ENCODE results near the gene TEX9. TPM values are rescaled to one million over a fixed set of nuclear protein-coding genes. Genes with fewer than 3 reads are reported as not detected.

The TEX9 gene
- total and polyA plus RNA-seq, 7 donors, result 3.0 to 10.7 (median 5.7) TPM

DNA sequence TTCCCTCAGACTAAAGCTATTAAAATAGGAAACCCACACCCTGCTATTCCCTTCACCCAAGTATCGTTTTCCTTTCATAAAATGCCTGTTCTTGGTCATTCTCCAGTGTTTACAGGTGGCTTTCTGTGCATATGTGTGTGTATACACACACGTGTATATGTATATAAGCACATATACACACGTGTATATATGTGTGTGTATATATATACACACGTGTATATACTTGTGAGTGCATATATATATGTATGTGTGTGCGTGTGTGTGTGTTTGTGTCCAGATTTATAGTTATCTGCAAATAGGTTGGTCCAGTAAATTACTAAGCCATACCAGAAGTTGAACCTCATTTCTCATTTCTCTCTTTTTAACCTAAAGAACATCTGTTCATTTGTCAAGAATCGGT lies 15.7 kb upstream of the TEX9 start:
- TF ChIP-seq POLR2AphosphoS5 (IDR thresholded peaks at IDR 0.05) (no peak), EP300 (IDR thresholded peaks at IDR 0.05) (no peak), POLR2A (IDR thresholded peaks at IDR 0.05) (no peak)
- TF ChIP-seq, protein P1, sequence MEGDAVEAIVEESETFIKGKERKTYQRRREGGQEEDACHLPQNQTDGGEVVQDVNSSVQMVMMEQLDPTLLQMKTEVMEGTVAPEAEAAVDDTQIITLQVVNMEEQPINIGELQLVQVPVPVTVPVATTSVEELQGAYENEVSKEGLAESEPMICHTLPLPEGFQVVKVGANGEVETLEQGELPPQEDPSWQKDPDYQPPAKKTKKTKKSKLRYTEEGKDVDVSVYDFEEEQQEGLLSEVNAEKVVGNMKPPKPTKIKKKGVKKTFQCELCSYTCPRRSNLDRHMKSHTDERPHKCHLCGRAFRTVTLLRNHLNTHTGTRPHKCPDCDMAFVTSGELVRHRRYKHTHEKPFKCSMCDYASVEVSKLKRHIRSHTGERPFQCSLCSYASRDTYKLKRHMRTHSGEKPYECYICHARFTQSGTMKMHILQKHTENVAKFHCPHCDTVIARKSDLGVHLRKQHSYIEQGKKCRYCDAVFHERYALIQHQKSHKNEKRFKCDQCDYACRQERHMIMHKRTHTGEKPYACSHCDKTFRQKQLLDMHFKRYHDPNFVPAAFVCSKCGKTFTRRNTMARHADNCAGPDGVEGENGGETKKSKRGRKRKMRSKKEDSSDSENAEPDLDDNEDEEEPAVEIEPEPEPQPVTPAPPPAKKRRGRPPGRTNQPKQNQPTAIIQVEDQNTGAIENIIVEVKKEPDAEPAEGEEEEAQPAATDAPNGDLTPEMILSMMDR (IDR thresholded peaks at IDR 0.05), result no peak

GRCh38 chr15:56351353-56351752 lies 13.9 kb upstream of the TEX9 start:
- intact Hi-C loops (cut with DNase I), result no loop called here
- no peak overlapping the region for H3K4me3 ChIP-seq
- no peaks in the 10 kb centered on the region for H3K4me1 ChIP-seq
- no peak overlapping the region for H3K27ac ChIP-seq
- TF ChIP-seq EP300 (IDR thresholded peaks at IDR 0.05) (no peak), POLR2A (IDR thresholded peaks at IDR 0.05) (no peak), POLR2AphosphoS5 (IDR thresholded peaks at IDR 0.05) (no peak)
- TF ChIP-seq, protein P1 (IDR thresholded peaks at IDR 0.05), result no peak
- H3K36me3 ChIP-seq, result no peaks in the 10 kb centered on the region
- no peak for DNase-seq
- H3K27me3 ChIP-seq, result no peaks in the 10 kb centered on the region
- H3K9me3 ChIP-seq, result no peaks in the 10 kb centered on the region
- 48 to 56% methylated on average over 1 of the region's 1 CpG for WGBS, 2 donors

More for the DNA sequence above, 15.7 kb upstream of the TEX9 start:
- intact Hi-C loops (cut with DNase I), result no loop called here
- Histone ChIP-seq H3K36me3 (no peaks in the 10 kb centered on the region), H3K27me3 (no peaks in the 10 kb centered on the region), H3K4me3 (no peak overlapping the region), H3K27ac (no peak overlapping the region), H3K9me3 (no peaks in the 10 kb centered on the region), H3K4me1 (no peaks in the 10 kb centered on the region)
- 86% methylated on average over 6 of the region's 6 CpGs for WGBS, 2 donors
- DNase-seq, result no peak

GRCh38 chr15:56351957-56352506 lies 13.2 kb upstream of the TEX9 start:
- TF ChIP-seq, protein P1 (IDR thresholded peaks at IDR 0.05), result no peak
- TF ChIP-seq POLR2AphosphoS5 (IDR thresholded peaks at IDR 0.05) (no peak), POLR2A (IDR thresholded peaks at IDR 0.05) (no peak), EP300 (IDR thresholded peaks at IDR 0.05) (no peak)
- 96 to 97% methylated on average over 12 of the region's 12 CpGs for WGBS, 2 donors
- intact Hi-C loops (cut with DNase I), result no loop called here
- H3K27me3 ChIP-seq, result no peaks in the 10 kb centered on the region
- no peak overlapping the region for H3K4me3 ChIP-seq
- H3K4me1 ChIP-seq, result no peaks in the 10 kb centered on the region
- no peak for DNase-seq
- H3K9me3 ChIP-seq, result no peaks in the 10 kb centered on the region
- no peaks in the 10 kb centered on the region for H3K36me3 ChIP-seq
- H3K27ac ChIP-seq, result no peak overlapping the region

- Histone ChIP-seq H3K36me3 (no peaks in the 10 kb centered on the region), H3K9me3 (no peaks in the 10 kb centered on the region), H3K4me3 (no peak overlapping the region), H3K27ac (no peak overlapping the region), H3K27me3 (no peaks in the 10 kb centered on the region), H3K4me1 (no peaks in the 10 kb centered on the region)
- intact Hi-C loops (cut with DNase I), result no loop called here
- TF ChIP-seq EP300 (IDR thresholded peaks at IDR 0.05), result no peak
- no peak for TF ChIP-seq POLR2A (IDR thresholded peaks at IDR 0.05)
- no peak for TF ChIP-seq POLR2AphosphoS5 (IDR thresholded peaks at IDR 0.05)
- TF ChIP-seq, protein P1 (IDR thresholded peaks at IDR 0.05), result no peak
- no peak for DNase-seq
- WGBS, 2 donors, result 69 to 87% methylated on average over 1 of the region's 1 CpG
These were observed 12.1 kb upstream of the TEX9 start for GRCh38 chr15:56353119-56353518.

DNA sequence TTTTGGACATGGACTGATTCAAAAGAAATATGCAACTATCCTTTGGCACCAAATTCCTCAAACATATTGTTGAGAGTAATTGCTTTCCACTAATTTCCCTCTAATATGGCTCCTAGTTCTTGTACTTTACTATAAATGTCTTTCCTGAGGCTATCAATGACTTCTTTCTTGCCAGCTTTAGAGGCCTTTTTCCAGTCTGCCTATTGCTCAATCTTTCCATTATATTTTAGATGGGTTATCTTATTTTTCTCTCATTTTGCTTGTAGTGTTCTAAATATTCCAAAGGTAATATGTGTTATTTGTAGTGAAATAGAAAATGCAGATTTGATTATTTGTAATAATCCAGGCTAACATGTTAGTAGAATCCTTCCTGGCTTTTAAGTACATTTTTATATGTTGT lies 11.5 kb upstream of the TEX9 start:
- Histone ChIP-seq H3K27ac (no peak overlapping the region), H3K27me3 (no peaks in the 10 kb centered on the region), H3K9me3 (no peaks in the 10 kb centered on the region), H3K4me3 (no peak overlapping the region), H3K36me3 (no peaks in the 10 kb centered on the region), H3K4me1 (no peaks in the 10 kb centered on the region)
- no peak for TF ChIP-seq POLR2AphosphoS5 (IDR thresholded peaks at IDR 0.05)
- no peak for TF ChIP-seq EP300 (IDR thresholded peaks at IDR 0.05)
- TF ChIP-seq, protein P1 (IDR thresholded peaks at IDR 0.05), result no peak
- no peak for TF ChIP-seq POLR2A (IDR thresholded peaks at IDR 0.05)
- no peak for DNase-seq
- intact Hi-C loops (cut with DNase I), result no loop called here
